Vagina (tissue), 2 donors: ENCODE results near the gene EFEMP1.

Experiments used
- POLR2A ChIP-seq, 2 donors: fragments of 450-650 bp; IDR thresholded peaks; one replicate each; pipeline ENCODE4 v1.6.1; 2017; ENCODE audit warnings: antibody characterized with exemption in 2 of 2, mild to moderate bottlenecking in 2 of 2, moderate library complexity in 2 of 2
- POLR2AphosphoS5 ChIP-seq, 2 donors: sonication (generic); formaldehyde crosslinking; IDR thresholded peaks; one replicate each; pipeline ENCODE4 v1.9.0; 2017; ENCODE audit warnings: antibody characterized with exemption in 2 of 2, mild to moderate bottlenecking in 2 of 2, low read depth in 1 of 2; ENCODE audit not compliant: insufficient read depth in 1 of 2
- TF ChIP-seq, protein P1 (sequence below), 3 experiments: fragments of 450-650 bp in 2 of 3; fragments of 200-600 bp in 1 of 3; sonication (generic) in 1 of 3; IDR thresholded peaks; one replicate each; pipeline ENCODE4 v1.5.1; 2017 to 2019; ENCODE audit warnings: antibody characterized with exemption in 3 of 3, mild to moderate bottlenecking in 2 of 3, moderate library complexity in 2 of 3

- TF ChIP-seq, protein P1, sequence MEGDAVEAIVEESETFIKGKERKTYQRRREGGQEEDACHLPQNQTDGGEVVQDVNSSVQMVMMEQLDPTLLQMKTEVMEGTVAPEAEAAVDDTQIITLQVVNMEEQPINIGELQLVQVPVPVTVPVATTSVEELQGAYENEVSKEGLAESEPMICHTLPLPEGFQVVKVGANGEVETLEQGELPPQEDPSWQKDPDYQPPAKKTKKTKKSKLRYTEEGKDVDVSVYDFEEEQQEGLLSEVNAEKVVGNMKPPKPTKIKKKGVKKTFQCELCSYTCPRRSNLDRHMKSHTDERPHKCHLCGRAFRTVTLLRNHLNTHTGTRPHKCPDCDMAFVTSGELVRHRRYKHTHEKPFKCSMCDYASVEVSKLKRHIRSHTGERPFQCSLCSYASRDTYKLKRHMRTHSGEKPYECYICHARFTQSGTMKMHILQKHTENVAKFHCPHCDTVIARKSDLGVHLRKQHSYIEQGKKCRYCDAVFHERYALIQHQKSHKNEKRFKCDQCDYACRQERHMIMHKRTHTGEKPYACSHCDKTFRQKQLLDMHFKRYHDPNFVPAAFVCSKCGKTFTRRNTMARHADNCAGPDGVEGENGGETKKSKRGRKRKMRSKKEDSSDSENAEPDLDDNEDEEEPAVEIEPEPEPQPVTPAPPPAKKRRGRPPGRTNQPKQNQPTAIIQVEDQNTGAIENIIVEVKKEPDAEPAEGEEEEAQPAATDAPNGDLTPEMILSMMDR (IDR thresholded peaks at IDR 0.05) = no peak
- no peak for TF ChIP-seq POLR2A (IDR thresholded peaks at IDR 0.05)
- TF ChIP-seq POLR2AphosphoS5 (IDR thresholded peaks at IDR 0.05; ENCODE audit: insufficient read depth in 1 of 2, low read depth in 1 of 2) = no peak
Measured at GRCh38 chr2:55861733-55862132, 61.8 kb downstream of the EFEMP1 start.
